GM12878 (cell line): ENCODE results near the gene EWSR1. TPM values are rescaled to one million over a fixed set of nuclear protein-coding genes. Genes with fewer than 3 reads are reported as not detected.

Experiments used
- ATAC-seq: fragments of 200-7000 bp; cut with Tn5 transposase; 3 replicates; pipeline ENCODE4 v1.9.1; 2020; ENCODE audit warnings: mild to moderate bottlenecking, moderate library complexity
- BruUV-seq: library from RNA; stranded (reverse); fragments of 400-500 nt; replicated peaks from 2 replicates; lab custom pipeline; 2021; lab: Mats Ljungman, UMichigan
- CTCF ChIA-PET: fragments of 300-600 bp; sonication (Branson Sonifier 250); formaldehyde crosslinking; extraction: SDS; loops from one replicate; lab custom pipeline; 2021; ENCODE audit warnings: inconsistent platforms; lab: Yijun Ruan, JAX
- POLR2A ChIA-PET: fragments of 350-600 bp; formaldehyde crosslinking; extraction: SDS; loops from one replicate; lab custom pipeline; 2021; ENCODE audit warnings: inconsistent platforms; lab: Charles Lee
- RAD21 ChIA-PET: fragments of 300-600 bp; sonication (Branson Sonifier 250); formaldehyde crosslinking; loops from one replicate; lab custom pipeline; 2023; ENCODE audit warnings: antibody characterized with exemption; ENCODE audit not compliant: unreplicated experiment; lab: Charles Lee
- SMC1A ChIA-PET: fragments of 300-600 bp; sonication (Branson Sonifier 250); formaldehyde crosslinking; loops from one replicate; lab custom pipeline; 2023; ENCODE audit not compliant: unreplicated experiment, uncharacterized antibody; lab: Charles Lee
- DNase-seq: peaks from one replicate; pipeline ENCODE4 v3.0.0-alpha.2; 2011; ENCODE audit warnings: low read depth, low spot score
- FAIRE-seq: peaks from 3 replicates; lab custom pipeline; 2011; peaks lifted over from hg19 to GRCh38; lab: Jason Lieb, UNC
- H2AFZ ChIP-seq: 2 replicates; pipeline ENCODE4 v1.6.0; 2011; ENCODE audit warnings: low read depth, low read length, control low read depth; ENCODE audit not compliant: control insufficient read depth
- H3K27ac ChIP-seq: 2 replicates; pipeline ENCODE4 v1.5.1; 2011; ENCODE audit warnings: control low read depth; ENCODE audit not compliant: control insufficient read depth, insufficient read depth
- H3K27me3 ChIP-seq, 2 experiments: replicated peaks in 1 of 2; 2 replicates each; pipeline versions ENCODE4 v1.6.0 to v1.6.1; 2011; ENCODE audit warnings: low read length in 1 of 2; ENCODE audit not compliant: control insufficient read depth in 2 of 2, insufficient read depth in 2 of 2
- H3K36me3 ChIP-seq, 2 experiments: 2 replicates each; pipeline ENCODE4 v1.5.1; 2011; ENCODE audit warnings: low read length in 1 of 2; ENCODE audit not compliant: control insufficient read depth in 2 of 2, insufficient read depth in 2 of 2
- H3K4me1 ChIP-seq: 2 replicates; pipeline ENCODE4 v1.6.1; 2011; ENCODE audit warnings: mild to moderate bottlenecking, low read length, moderate library complexity, mixed read lengths; ENCODE audit not compliant: control insufficient read depth, insufficient read depth
- H3K4me2 ChIP-seq: 2 replicates; pipeline ENCODE4 v1.6.0; 2011; ENCODE audit warnings: control low read depth; ENCODE audit not compliant: control insufficient read depth, insufficient read depth
- H3K4me3 ChIP-seq: fragments of 200-600 bp; sonication (generic); 2 replicates; pipeline ENCODE4 v1.5.1; 2016
- H3K79me2 ChIP-seq: 2 replicates; pipeline ENCODE4 v1.6.0; 2011; ENCODE audit warnings: low read length; ENCODE audit not compliant: control insufficient read depth, insufficient read depth
- H3K9ac ChIP-seq: 2 replicates; pipeline ENCODE4 v1.8.0; 2011; ENCODE audit warnings: low read length, control low read depth, mixed read lengths; ENCODE audit not compliant: control insufficient read depth, insufficient read depth
- H3K9me3 ChIP-seq: replicated peaks from 3 replicates; pipeline ENCODE4 v1.5.1; 2011; ENCODE audit warnings: mild to moderate bottlenecking, low read length; ENCODE audit not compliant: control insufficient read depth, insufficient read depth
- H4K20me1 ChIP-seq: 2 replicates; pipeline ENCODE4 v1.6.0; 2011; ENCODE audit not compliant: control insufficient read depth, insufficient read depth
- ASH2L ChIP-seq: fragments of 300-600, 200-600 bp; sonication (generic); IDR thresholded peaks from 2 replicates; pipeline ENCODE4 v1.6.1; 2017; ENCODE audit warnings: low read depth, mild to moderate bottlenecking, borderline replicate concordance
- BRCA1 ChIP-seq: IDR thresholded peaks from 2 replicates; pipeline ENCODE4 v1.6.1; 2011; ENCODE audit warnings: low read depth, low read length, improper control_type of control experiment
- DPF2 ChIP-seq: fragments of 450-650 bp; IDR thresholded peaks from 2 replicates; pipeline ENCODE4 v1.6.1; 2017; ENCODE audit warnings: mild to moderate bottlenecking
- GATAD2B ChIP-seq: fragments of 450-650 bp; conservative IDR thresholded peaks from 2 replicates; pipeline ENCODE4 v1.6.1; 2017; ENCODE audit warnings: low read depth, mild to moderate bottlenecking, moderate library complexity
- HCFC1 ChIP-seq: fragments of 150-350 bp; IDR thresholded peaks from 2 replicates; pipeline ENCODE4 v1.6.1; 2014; ENCODE audit warnings: low read length
- MAX ChIP-seq: IDR thresholded peaks from 2 replicates; pipeline ENCODE4 v1.6.1; 2012; ENCODE audit warnings: low read depth, low read length, improper control_type of control experiment
- MEF2B ChIP-seq: fragments of 450-650 bp; IDR thresholded peaks from 2 replicates; pipeline ENCODE4 v1.6.1; 2018; ENCODE audit warnings: mild to moderate bottlenecking, moderate library complexity; ENCODE audit not compliant: partially characterized antibody, poor library complexity, severe bottlenecking
- MXI1 ChIP-seq: fragments of 150-350 bp; IDR thresholded peaks from 2 replicates; pipeline ENCODE4 v1.6.1; 2011; ENCODE audit warnings: low read depth, mild to moderate bottlenecking, inconsistent platforms, low read length, improper control_type of control experiment
- NRF1 ChIP-seq: conservative IDR thresholded peaks from 2 replicates; pipeline ENCODE4 v1.6.1; 2011; ENCODE audit warnings: mild to moderate bottlenecking, low read depth, low read length, improper control_type of control experiment
- PML ChIP-seq: IDR thresholded peaks from 2 replicates; pipeline ENCODE4 v1.6.1; 2012; ENCODE audit warnings: low read length, inconsistent platforms
- SP1 ChIP-seq: IDR thresholded peaks from one replicate; pipeline ENCODE4 v1.6.1; 2011; ENCODE audit warnings: low read depth, low read length
- YY1 ChIP-seq: IDR thresholded peaks from 2 replicates; pipeline ENCODE4 v1.6.1; 2011; ENCODE audit warnings: low read depth, mild to moderate bottlenecking, low read length
- WGBS: methylation state at CpG from one replicate; pipeline ENCODE4 v1.1.6; 2016; ENCODE audit warnings: low lambda C conversion rate; ENCODE audit not compliant: insufficient replicate concordance, insufficient coverage; ENCODE audit errors: missing lambda C conversion rate; 5-methylcytosine and 5-hydroxymethylcytosine counted together
- in situ Hi-C: fragments of 300-500 bp; cut with MboI; formaldehyde crosslinking; loops from 9 replicates; pipeline ENCODE4 v1.14.3; 2018; ENCODE audit warnings: mixed read lengths
- intact Hi-C: fragments of 100-400 bp; cut with micrococcal nuclease; formaldehyde crosslinking; loops from one replicate; pipeline ENCODE4 v1.14.2; 2022; ENCODE audit not compliant: unreplicated experiment
- polyA plus RNA-seq, 11 experiments: library from polyadenylated mRNA; depleted of rRNA in 4 of 11; unstranded in 6 of 11; stranded (reverse) in 5 of 11; fragments of >200 nt; fragmentation: Nextera tagmentation in 4 of 11; fragmentation: Illumina TruSeq in 1 of 11; extraction: Ambion mirVana in 4 of 11; extraction: Trizol in 1 of 11; gene quantifications; 1 replicate in 1 of 11; 2 replicates in 10 of 11; pipeline versions ENCODE4 v1.2.1 to v1.2.3, GENCODE V29; 2011 to 2016; ENCODE audit warnings: inconsistent platforms in 2 of 11, missing spikeins in 2 of 11, low read depth in 1 of 11
- total RNA-seq, 4 experiments: library from RNA; depleted of rRNA in 3 of 4; stranded (reverse); fragments of >200 nt in 3 of 4; fragmentation: Illumina TruSeq in 1 of 4; extraction: Trizol in 1 of 4; gene quantifications; 2 replicates each; pipeline versions ENCODE4 v1.2.1 to v1.2.3, GENCODE V29; 2013 to 2021

EWSR1 gene
- total and polyA plus RNA-seq, 10 of the 15 experiments (the other 5 are each of a cell fraction or from before 2014, with no cell fraction given), result 130 to 480 (median 356) TPM

- Histone ChIP-seq H3K4me1 (no peaks in the 10 kb centered on the region; the same call in 1 of the 2 replicates), H4K20me1 (peaks cover 13% of the 10 kb centered on the region), H3K4me3 (peak overlapping the region; percentile 96), H3K36me3 (peaks cover 9 to 16% of the 10 kb centered on the region in 2 experiments), H3K9me3 (no peaks in the 10 kb centered on the region), H3K27ac (peak overlapping the region; percentile 100), H3K4me2 (peak overlapping the region; percentile 88), H3K79me2 (peaks cover 62% of the 10 kb centered on the region), H3K9ac (peak overlapping the region; percentile 99), H2AFZ (peak overlapping the region; percentile 100), H3K27me3 (no peaks in the 10 kb centered on the region)
- CTCF ChIA-PET, result interaction anchor here (0.6 to 0.8 kb wide), 2 partner anchors 36 to 113 kb away, joined by 3 read pairs; no protein-coding TSS in a partner anchor
- in situ Hi-C loops (no loop called here), intact Hi-C loops (no loop called here)
- ATAC-seq (peak; percentile 15), DNase-seq (no peak), FAIRE-seq (no peak)
- TF ChIP-seq MEF2B, result peak; percentile 37
- no peak for TF ChIP-seq HCFC1
- RAD21 ChIA-PET, result interaction anchor here (1.2 kb wide), 1 partner anchor 60 kb away, joined by 3 read pairs; no protein-coding TSS in a partner anchor
- WGBS, result 19% methylated on average over 13 of the region's 13 CpGs
- SMC1A ChIA-PET, result interaction anchor here (0.5 to 1.7 kb wide), 5 partner anchors 10 to 133 kb away, joined by 3 to 7 read pairs (median 4); no protein-coding TSS in a partner anchor
- POLR2A ChIA-PET, result interaction anchor here (1.0 to 1.1 kb wide), 2 partner anchors 57 to 64 kb away, joined by 3 to 4 read pairs; no protein-coding TSS in a partner anchor
- no TSS peak for BruUV-seq
These were observed 1.3 kb upstream of the EWSR1 start for GRCh38 chr22:29266564-29267461.

- peak overlapping the region; percentile 99 for H3K9ac ChIP-seq
- no peaks in the 10 kb centered on the region for H3K27me3 ChIP-seq
- under 1% methylated on average over 30 of the region's 32 CpGs for WGBS
- peaks cover 16% of the 10 kb centered on the region for H4K20me1 ChIP-seq
- peak overlapping the region; percentile 100 for H2AFZ ChIP-seq
- peaks cover 9 to 20% of the 10 kb centered on the region in 2 experiments for H3K36me3 ChIP-seq
- ChIA-PET POLR2A (interaction anchor here (1.0 to 1.1 kb wide), 2 partner anchors 58 to 64 kb away, joined by 3 to 4 read pairs; no protein-coding TSS in a partner anchor), RAD21 (interaction anchor here (1.2 kb wide), 1 partner anchor 61 kb away, joined by 3 read pairs; no protein-coding TSS in a partner anchor), SMC1A (interaction anchor here (0.5 to 1.7 kb wide), 3 partner anchors 10 to 134 kb away, joined by 3 to 7 read pairs (median 4); no protein-coding TSS in a partner anchor), CTCF (no interaction called here)
- peak overlapping the region; percentile 100 for H3K27ac ChIP-seq
- DNase-seq (no peak), FAIRE-seq (no peak), ATAC-seq (no peak)
- TSS peak; percentile 77 for BruUV-seq
- peaks cover 69% of the 10 kb centered on the region for H3K79me2 ChIP-seq
- H3K9me3 ChIP-seq, result no peaks in the 10 kb centered on the region
- peak overlapping the region; percentile 88 for H3K4me2 ChIP-seq
- intact Hi-C loops (no loop called here), in situ Hi-C loops (no loop called here)
- peak overlapping the region; percentile 96 for H3K4me3 ChIP-seq
- no peaks in the 10 kb centered on the region; the same call in 1 of the 2 replicates for H3K4me1 ChIP-seq
- TF ChIP-seq MAX, result peak; percentile 35
- no peak for TF ChIP-seq ASH2L
- TF ChIP-seq YY1, result 0 out of 2 replicates have a peak, but pooled peaks have one; percentile 60
- TF ChIP-seq SP1, result peak; percentile 52
- no peak for TF ChIP-seq NRF1
- TF ChIP-seq MXI1, result peak; percentile 65
- no peak for TF ChIP-seq PML
- 0 out of 2 replicates have a peak, but pooled peaks have one; percentile 16 for TF ChIP-seq DPF2
- TF ChIP-seq GATAD2B, result peak; percentile 87; the same call in 1 of the 2 replicates
- no peak for TF ChIP-seq BRCA1
These were observed 608 bp upstream of the EWSR1 start for GRCh38 chr22:29267462-29267857.
